Sigmoid colon (tissue), 7 donors: Measurements from ENCODE around the gene ZNF644. TPM values are rescaled to one million over a fixed set of nuclear protein-coding genes. Genes with fewer than 3 reads are reported as not detected.
"Not testable (repeated sequence)": the region's sequence is repeated elsewhere in the genome, so short reads cannot be mapped to it uniquely, and the experiment has no call there.

Source experiments
- DNase-seq: peaks from one replicate; pipeline ENCODE4 v3.0.0-alpha.2; 2019
- H3K27ac ChIP-seq, 4 donors: fragments of 200-600 bp; sonication (generic); one replicate each; pipeline ENCODE4 v1.5.1; 2016 to 2019; ENCODE audit warnings: mild to moderate bottlenecking in 1 of 4
- H3K27me3 ChIP-seq, 3 donors: fragments of 200-600 bp; sonication (generic); one replicate each; pipeline ENCODE4 v1.5.1; 2019; ENCODE audit warnings: mild to moderate bottlenecking in 1 of 3
- H3K36me3 ChIP-seq, 4 donors: fragments of 200-600 bp; sonication (generic); one replicate each; pipeline ENCODE4 v1.5.1; 2016 to 2019
- H3K4me1 ChIP-seq, 4 donors: fragments of 200-600 bp; sonication (generic); one replicate each; pipeline ENCODE4 v1.5.1; 2017 to 2019
- H3K4me3 ChIP-seq, 4 donors: fragments of 200-600 bp; sonication (generic); one replicate each; pipeline ENCODE4 v1.5.1; 2017 to 2019; ENCODE audit warnings: mild to moderate bottlenecking in 2 of 4, moderate library complexity in 1 of 4
- H3K9me3 ChIP-seq, 4 donors: fragments of 200-600 bp in 3 of 4; sonication (generic) in 3 of 4; one replicate each; pipeline versions ENCODE4 v1.5.1 to v1.6.1; 2013 to 2019
- CTCF ChIP-seq, 4 experiments: fragments of 450-650 bp in 3 of 4; fragments of 200-600 bp in 1 of 4; IDR thresholded peaks; one replicate each; pipeline ENCODE4 v1.5.1; 2016 to 2019; ENCODE audit warnings: antibody characterized with exemption in 4 of 4, mild to moderate bottlenecking in 3 of 4, moderate library complexity in 2 of 4
- EP300 ChIP-seq, 4 donors: sonication (generic); formaldehyde crosslinking; IDR thresholded peaks; one replicate each; pipeline ENCODE4 v1.6.1; 2017; ENCODE audit warnings: antibody characterized with exemption in 4 of 4
- POLR2A ChIP-seq, 2 donors: fragments of 450-650 bp; IDR thresholded peaks; one replicate each; pipeline ENCODE4 v1.6.1; 2016; ENCODE audit warnings: antibody characterized with exemption in 2 of 2, mild to moderate bottlenecking in 2 of 2, moderate library complexity in 2 of 2
- POLR2AphosphoS5 ChIP-seq, 4 donors: sonication (generic); formaldehyde crosslinking; IDR thresholded peaks; one replicate each; pipeline ENCODE4 v1.6.1; 2017; ENCODE audit warnings: antibody characterized with exemption in 4 of 4
- WGBS, 2 donors: extraction: QIAGEN DNeasy Blood & Tissue Kit; methylation state at CpG; one replicate each; pipeline ENCODE4 v1.1.7; 2013; 5-methylcytosine and 5-hydroxymethylcytosine counted together
- intact Hi-C: fragments of 100-400 bp; cut with DNase I; formaldehyde crosslinking; loops from one replicate; pipeline ENCODE4 v1.15.1; 2023
- polyA plus RNA-seq, 3 donors: library from polyadenylated mRNA; stranded (reverse); fragments of 200-250 nt; gene quantifications; one replicate each; pipeline ENCODE4 v1.2.3, GENCODE V29; 2013
- total RNA-seq, 4 donors: library from RNA; depleted of rRNA; stranded (reverse); fragments of >200 nt; gene quantifications; one replicate each; pipeline ENCODE4 v1.1.0, GENCODE V29; 2016
- donor health status: healthy with polysubstance abuse.
- donor health status: Bipolar disorder and iron deficiency.
- donor health status: healthy.

Gene ZNF644
- total RNA-seq (10 to 100 TPM; 55.1 to 74.2 (median 65.6) TPM), polyA plus RNA-seq (10 to 100 TPM; 17.4 to 21.0 (median 17.6) TPM)

- WGBS, 2 donors: 1% methylated on average over 70 of the region's 70 CpGs
- Histone ChIP-seq H3K4me3 (peak within 1 kb of the TSS; percentile 74 to 97 (median 82)), H3K27me3 (no peaks in the 10 kb centered on the region), H3K9me3 (no peaks in the 10 kb centered on the region), H3K27ac (peak within 1 kb of the TSS; percentile 95 to 100 (median 100)), H3K36me3 (no peaks in the 10 kb centered on the region), H3K4me1 (peaks cover 0 to 48% (median 38%) of the 10 kb centered on the region in 4 donors)
- intact Hi-C loops: loop anchor here (2.0 to 10.0 kb wide), 5 partner anchors 120 to 1027 kb away; partner anchors contain the start of genes CDC7 and ZNF326
- DNase-seq: peak; percentile 97
- TF ChIP-seq POLR2AphosphoS5 (IDR thresholded peaks at IDR 0.05) (peak; percentile 87 to 91 (median 89)), POLR2A (IDR thresholded peaks at IDR 0.05) (peak; percentile 47 to 69), EP300 (IDR thresholded peaks at IDR 0.05) (no peak)
Observed at GRCh38 chr1:91021686-91022517, at the start of gene ZNF644. ZNF644 (minus strand) TSS chr1:91022035; CDS start chr1:90982353, 39,682 bp downstream.

- H3K27ac ChIP-seq: no peak overlapping the region
- no peaks in the 10 kb centered on the region for H3K36me3 ChIP-seq
- H3K4me3 ChIP-seq: peak overlapping the region in 3 of 4 donors; percentile 8 to 35 (median 19)
- no peak for TF ChIP-seq POLR2A (IDR thresholded peaks at IDR 0.05)
- no peaks in the 10 kb centered on the region for H3K9me3 ChIP-seq
- 9 to 48% methylated on average over 3 of the region's 3 CpGs for WGBS, 2 donors
- no peaks in the 10 kb centered on the region for H3K27me3 ChIP-seq
- intact Hi-C loops: no loop called here
- peaks cover 0 to 10% (median 0%) of the 10 kb centered on the region in 4 donors for H3K4me1 ChIP-seq
- no peak for DNase-seq
Observed at GRCh38 chr1:91070298-91070697, 48.5 kb upstream of the ZNF644 start.

GRCh38 chr1:91066538-91066937 is 44.7 kb upstream of the ZNF644 start:
- DNase-seq: no peak
- no peak overlapping the region for H3K4me3 ChIP-seq
- H3K36me3 ChIP-seq: no peaks in the 10 kb centered on the region
- H3K27me3 ChIP-seq: no peaks in the 10 kb centered on the region
- WGBS, 2 donors: 31 to 56% methylated on average over 1 of the region's 1 CpG
- intact Hi-C loops: no loop called here
- H3K9me3 ChIP-seq: no peaks in the 10 kb centered on the region
- no peak overlapping the region for H3K27ac ChIP-seq
- no peak for TF ChIP-seq CTCF (IDR thresholded peaks at IDR 0.05)
- TF ChIP-seq POLR2AphosphoS5 (IDR thresholded peaks at IDR 0.05): no peak
- TF ChIP-seq POLR2A (IDR thresholded peaks at IDR 0.05): no peak
- TF ChIP-seq EP300 (IDR thresholded peaks at IDR 0.05): no peak
- H3K4me1 ChIP-seq: peaks cover 0 to 10% (median 0%) of the 10 kb centered on the region in 4 donors

GRCh38 chr1:91065337-91065736 is 43.5 kb upstream of the ZNF644 start:
- intact Hi-C loops: no loop called here
- H3K4me3 ChIP-seq: no peak overlapping the region
- no peaks in the 10 kb centered on the region for H3K27me3 ChIP-seq
- peaks cover 0 to 3% (median 0%) of the 10 kb centered on the region in 4 donors for H3K4me1 ChIP-seq
- no peaks in the 10 kb centered on the region for H3K9me3 ChIP-seq
- no peaks in the 10 kb centered on the region for H3K36me3 ChIP-seq
- H3K27ac ChIP-seq: no peak overlapping the region
- no peak for DNase-seq
- WGBS, 2 donors: 29 to 74% methylated on average over 4 of the region's 4 CpGs
- no peak for TF ChIP-seq POLR2A (IDR thresholded peaks at IDR 0.05)
- TF ChIP-seq POLR2AphosphoS5 (IDR thresholded peaks at IDR 0.05): no peak
- TF ChIP-seq CTCF (IDR thresholded peaks at IDR 0.05): no peak
- no peak for TF ChIP-seq EP300 (IDR thresholded peaks at IDR 0.05)

GRCh38 chr1:91063403-91063802 is 41.6 kb upstream of the ZNF644 start:
- H3K9me3 ChIP-seq, DNase-seq, H3K4me1 ChIP-seq, H3K36me3 ChIP-seq, H3K27me3 ChIP-seq, H3K4me3 ChIP-seq, H3K27ac ChIP-seq, intact Hi-C loops: not testable (repeated sequence)
- WGBS, 2 donors: 49 to 82% methylated on average over 5 of the region's 5 CpGs

- no peak for DNase-seq
- Histone ChIP-seq H3K36me3 (no peaks in the 10 kb centered on the region), H3K9me3 (no peaks in the 10 kb centered on the region), H3K4me1 (no peaks in the 10 kb centered on the region), H3K27me3 (no peaks in the 10 kb centered on the region), H3K4me3 (no peak overlapping the region), H3K27ac (no peak overlapping the region)
- intact Hi-C loops: no loop called here
- 63 to 88% methylated on average over 2 of the region's 2 CpGs for WGBS, 2 donors
- no peak for TF ChIP-seq POLR2AphosphoS5 (IDR thresholded peaks at IDR 0.05)
- no peak for TF ChIP-seq CTCF (IDR thresholded peaks at IDR 0.05)
- no peak for TF ChIP-seq EP300 (IDR thresholded peaks at IDR 0.05)
- no peak for TF ChIP-seq POLR2A (IDR thresholded peaks at IDR 0.05)
Observed at GRCh38 chr1:91059157-91059556, 37.3 kb upstream of the ZNF644 start.
